ENCODE results near the gene CITED4. TPM values are rescaled to one million over a fixed set of nuclear protein-coding genes. Genes with fewer than 3 reads are reported as not detected.
"Not testable (repeated sequence)": the region's sequence is repeated elsewhere in the genome, so short reads cannot be mapped to it uniquely, and the experiment has no call there.

The CITED4 gene
- 71.1 and 106 TPM in 2 replicates for total RNA-seq (2014; rRNA removed; shearing (Covaris generic))
- 22.1 and 54.6 TPM in 2 replicates for polyA plus RNA-seq (2014; cell fraction: nucleus; rRNA removed)

DNA sequence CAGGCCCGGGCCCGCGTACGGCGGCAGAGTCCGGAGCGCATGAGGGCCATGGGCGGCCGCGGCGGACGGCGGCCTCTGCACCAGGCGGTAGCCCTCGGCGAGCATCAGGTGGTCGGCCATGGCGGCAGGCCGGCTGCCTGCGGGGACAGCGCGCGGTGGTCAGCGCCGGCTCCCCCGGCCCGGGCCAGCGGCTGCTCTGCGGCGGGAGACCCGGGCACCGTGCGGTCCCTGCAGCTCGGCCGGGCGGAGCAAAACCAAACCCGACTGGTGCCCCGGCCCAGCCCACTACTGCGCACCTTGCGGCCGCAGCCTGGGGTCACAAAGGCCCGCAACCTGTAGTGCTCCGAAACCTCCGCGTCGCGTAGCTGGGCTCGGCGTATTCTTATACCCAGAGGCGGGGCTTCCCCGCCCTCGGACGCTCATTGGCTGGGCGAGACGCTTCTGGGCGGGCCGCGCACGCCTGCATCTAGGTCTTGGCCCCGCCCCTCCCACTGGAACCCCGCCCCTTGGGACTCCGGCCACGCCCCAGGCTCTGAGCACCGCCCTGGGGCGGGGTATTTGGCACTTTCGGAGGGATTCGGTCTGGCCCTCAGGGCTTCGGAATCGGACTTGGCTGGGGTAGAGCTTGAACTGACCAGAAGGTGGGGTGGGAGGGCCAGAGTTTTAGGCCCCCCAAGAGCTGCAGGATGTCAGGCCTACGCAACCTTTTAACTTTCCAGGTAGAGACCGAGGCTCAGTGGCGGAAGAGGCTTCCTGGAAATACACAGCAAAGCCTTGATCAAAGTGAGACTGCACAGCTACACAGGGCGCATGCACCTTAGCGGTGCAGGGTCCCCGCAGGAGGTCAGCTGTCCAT, at the start of gene CITED4:
CITED4 (minus strand) TSS at position 356 of the 856 bp plus-strand sequence; CDS start at position 120, 236 bp downstream.
- DNase-seq (ENCODE audit: extremely low read depth, low read depth) = peak; percentile 92

GRCh38 chr1:40911105-40911504, 48.9 kb upstream of the CITED4 start:
- no peak for DNase-seq (ENCODE audit: extremely low read depth, low read depth)

GRCh38 chr1:40909281-40909680, 47.1 kb upstream of the CITED4 start:
- no peak for DNase-seq (ENCODE audit: extremely low read depth, low read depth)

DNA sequence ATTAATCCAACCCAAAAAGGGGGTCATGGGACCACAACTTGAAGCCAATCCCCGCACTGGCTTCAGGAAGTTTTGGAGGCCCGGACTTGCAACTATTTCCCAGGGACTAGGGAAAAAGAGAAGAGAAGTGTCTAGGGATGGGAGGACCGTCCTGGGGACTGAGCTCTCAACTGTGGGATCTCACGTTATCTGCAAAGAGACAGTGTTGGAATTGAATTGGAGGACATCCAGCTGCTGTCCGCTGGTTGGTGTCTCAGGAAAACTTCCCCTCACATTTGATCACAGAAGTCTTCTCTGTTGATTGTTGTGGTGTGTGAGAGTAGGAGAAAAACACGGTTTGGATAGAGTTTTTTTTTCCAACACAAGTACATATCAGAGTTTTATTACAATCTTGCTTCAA, 46.2 kb upstream of the CITED4 start:
- no peak for DNase-seq (ENCODE audit: extremely low read depth, low read depth)

GRCh38 chr1:40907899-40908298, 45.7 kb upstream of the CITED4 start:
- no peak for DNase-seq (ENCODE audit: extremely low read depth, low read depth)

DNA sequence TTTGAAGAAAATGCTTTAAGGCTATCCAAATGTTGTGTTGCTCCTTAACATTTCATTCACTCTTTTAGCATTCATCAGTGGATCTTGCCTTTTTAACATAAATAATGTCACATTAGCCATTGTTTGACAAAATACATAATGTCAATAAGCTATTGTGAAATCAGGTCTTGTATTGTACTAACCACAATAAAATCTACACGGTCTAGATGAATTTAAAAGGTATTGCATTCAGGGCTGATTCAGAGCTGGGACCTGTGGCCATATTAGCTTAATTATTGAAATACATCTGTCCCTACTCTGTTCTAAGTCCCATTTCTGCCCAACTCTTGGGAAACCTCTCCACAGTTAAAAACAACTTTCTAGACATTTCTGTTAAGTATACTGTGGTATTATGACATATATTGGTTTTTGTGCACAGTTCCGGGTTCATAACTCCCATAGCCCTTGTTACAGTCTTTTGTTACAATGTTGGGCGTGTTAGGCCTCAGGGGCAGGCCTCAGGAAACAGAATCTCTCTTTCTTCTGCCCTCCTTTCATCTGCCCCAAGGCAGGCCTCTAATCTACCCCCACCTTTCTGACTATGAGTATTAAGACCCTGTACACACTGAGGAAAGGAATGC, 44.7 kb upstream of the CITED4 start:
- no peak for DNase-seq (ENCODE audit: extremely low read depth, low read depth)

DNA sequence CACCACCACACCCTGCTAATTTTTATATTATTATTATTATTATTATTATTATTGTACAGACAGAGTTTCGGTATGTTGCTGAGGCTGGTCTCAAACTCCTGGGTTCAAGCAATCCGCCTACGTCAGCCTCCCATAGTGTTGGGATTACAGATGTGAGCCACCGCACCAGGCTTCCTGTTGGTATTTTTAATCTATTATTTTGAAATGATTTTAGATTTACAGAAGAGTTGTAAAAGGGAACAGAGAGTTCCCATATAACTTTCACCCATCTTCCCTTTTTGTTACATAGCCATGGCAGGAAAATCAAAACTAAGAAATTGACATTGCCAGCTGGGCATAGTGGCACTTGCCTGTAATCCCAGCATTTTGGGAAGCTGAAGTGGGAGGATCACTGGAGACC, 42.9 kb upstream of the CITED4 start:
- DNase-seq (ENCODE audit: extremely low read depth, low read depth) = no peak

GRCh38 chr1:40903106-40903505, 40.9 kb upstream of the CITED4 start:
- DNase-seq (ENCODE audit: extremely low read depth, low read depth) = no peak

GRCh38 chr1:40901886-40902852, 40.0 kb upstream of the CITED4 start:
- no peak for DNase-seq (ENCODE audit: extremely low read depth, low read depth)

DNA sequence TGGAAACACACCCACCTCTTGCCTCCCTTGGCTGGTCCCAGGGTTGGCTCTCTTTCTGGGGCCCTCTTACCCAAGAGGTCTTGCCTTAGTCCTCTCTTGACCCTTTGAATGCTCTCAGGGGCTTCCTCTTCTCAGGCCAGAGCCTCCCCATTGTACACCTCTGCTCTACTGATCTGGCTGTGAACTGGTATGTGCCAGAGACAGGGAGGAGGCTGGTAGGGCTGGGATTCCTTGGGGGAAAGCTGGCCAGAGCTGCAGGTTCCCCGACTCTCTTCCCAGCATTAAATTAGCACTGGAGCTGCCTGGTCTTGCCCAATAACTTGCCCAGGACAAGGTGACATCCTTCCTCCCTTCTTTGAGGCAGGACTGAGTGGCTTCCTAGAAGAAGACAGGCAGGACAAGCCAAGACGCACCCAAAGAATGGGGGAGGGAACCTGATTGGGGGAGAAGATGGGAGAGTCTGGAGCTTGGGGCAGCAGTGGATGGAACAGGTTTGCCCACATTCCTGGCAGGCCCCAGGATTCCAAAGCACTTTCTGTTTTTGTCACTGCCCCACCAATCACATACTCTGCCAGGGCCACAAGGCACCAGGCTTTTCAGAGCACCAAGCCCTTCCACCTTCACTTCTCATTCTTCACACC, 37.2 kb upstream of the CITED4 start:
- DNase-seq (ENCODE audit: extremely low read depth, low read depth) = no peak

DNA sequence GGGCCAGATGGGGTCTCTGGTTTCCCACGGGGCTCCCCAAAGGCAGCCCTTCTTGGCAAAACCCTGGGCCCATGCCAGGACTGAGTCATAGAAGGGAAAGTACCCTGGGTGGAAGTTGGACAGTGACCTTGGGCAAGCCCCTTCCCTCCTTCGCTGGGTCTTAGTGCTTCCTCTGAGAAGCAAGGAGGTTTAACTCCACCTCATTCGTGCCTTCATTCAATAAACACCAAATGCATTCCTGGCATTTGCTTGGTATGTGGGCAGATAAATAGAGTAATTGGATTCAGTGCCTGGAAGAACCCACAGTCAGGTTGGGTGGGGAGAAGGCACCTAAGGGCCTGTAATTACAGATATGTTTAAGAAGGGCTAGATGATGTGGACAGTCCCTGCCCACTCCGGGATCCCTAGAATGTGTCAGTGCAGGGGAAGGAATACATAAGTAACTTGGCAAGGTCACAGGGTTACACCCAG, 36.3 kb upstream of the CITED4 start:
- DNase-seq (ENCODE audit: extremely low read depth, low read depth) = no peak

- DNase-seq (ENCODE audit: extremely low read depth, low read depth) = peak; percentile 38
Measured at GRCh38 chr1:40897513-40897912, 35.4 kb upstream of the CITED4 start.

- DNase-seq (ENCODE audit: extremely low read depth, low read depth) = no peak
Measured at GRCh38 chr1:40896482-40896881, 34.3 kb upstream of the CITED4 start.

DNA sequence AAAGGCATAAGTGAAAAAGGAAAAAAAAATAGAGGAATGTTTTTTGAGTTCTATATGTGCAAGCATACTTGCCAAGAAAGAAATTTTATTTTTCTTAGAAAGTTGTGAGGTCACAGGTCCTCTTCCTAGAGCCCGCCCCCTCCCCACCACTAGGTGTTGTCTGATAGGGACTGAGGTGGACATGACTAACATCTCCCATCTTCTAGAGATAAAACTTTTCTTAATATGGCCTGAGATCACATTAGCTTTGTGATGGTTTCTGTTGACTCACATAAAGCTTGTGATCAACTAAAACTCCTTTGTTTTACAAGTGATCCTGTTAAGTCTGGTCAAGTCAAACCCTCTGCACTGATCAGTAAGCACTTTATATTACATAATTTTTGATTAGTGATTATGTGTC, 33.4 kb upstream of the CITED4 start:
- DNase-seq (ENCODE audit: extremely low read depth, low read depth) = no peak

DNA sequence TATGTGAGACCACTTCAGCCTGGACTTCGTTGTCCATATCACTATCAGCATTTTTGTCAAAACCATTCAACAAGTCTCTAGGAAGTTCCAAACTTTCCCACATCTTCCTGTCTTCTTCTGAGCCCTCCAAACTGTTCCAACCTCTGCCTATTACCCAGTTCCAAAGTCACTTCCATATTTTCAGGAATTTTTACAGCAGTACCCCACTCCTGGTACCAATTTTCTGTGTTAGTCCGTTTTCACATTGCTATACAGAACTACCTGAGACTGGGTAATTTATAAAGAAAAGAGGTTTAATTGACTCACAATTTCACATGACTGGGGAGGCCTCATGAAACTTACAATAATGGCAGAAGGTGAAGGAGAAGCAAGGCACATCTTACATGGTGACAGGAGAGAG, 32.7 kb upstream of the CITED4 start:
- not testable (repeated sequence) for DNase-seq (ENCODE audit: extremely low read depth, low read depth)

GRCh38 chr1:40894455-40894854, 32.3 kb upstream of the CITED4 start:
- no peak for DNase-seq (ENCODE audit: extremely low read depth, low read depth)

GRCh38 chr1:40893946-40894345, 31.8 kb upstream of the CITED4 start:
- no peak for DNase-seq (ENCODE audit: extremely low read depth, low read depth)

- DNase-seq (ENCODE audit: extremely low read depth, low read depth) = no peak
Measured at GRCh38 chr1:40892354-40892753, 30.2 kb upstream of the CITED4 start.

GRCh38 chr1:40890771-40891170, 28.6 kb upstream of the CITED4 start:
- DNase-seq (ENCODE audit: extremely low read depth, low read depth) = no peak

DNA sequence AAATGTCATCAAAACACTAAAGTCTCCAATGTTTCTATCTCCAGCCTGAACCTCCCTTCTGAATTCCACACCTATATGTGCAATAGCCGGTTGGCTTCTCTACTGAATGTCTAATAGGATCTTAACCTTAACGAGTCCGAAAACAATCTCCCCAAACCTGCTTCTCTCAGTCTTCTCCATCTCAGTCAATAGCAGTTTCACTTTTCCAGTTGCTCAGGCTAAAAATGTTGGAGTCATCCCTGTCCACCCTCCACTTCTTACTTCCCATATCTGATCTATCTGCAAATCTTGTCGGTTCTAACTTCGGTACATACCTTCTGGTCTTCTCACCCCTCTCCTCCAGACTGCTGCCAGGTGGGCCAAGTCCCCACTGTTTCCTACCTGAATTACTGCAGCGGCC, 25.5 kb upstream of the CITED4 start:
- DNase-seq (ENCODE audit: extremely low read depth, low read depth) = no peak
